Hepatocyte (in vitro differentiated cells): ENCODE measurements around the gene MAS1L.

ENCODE experiments used
- EZH2 ChIP-seq: fragments of 200-600 bp; sonication (generic); IDR thresholded peaks from 2 replicates; pipeline ENCODE4 v1.6.1; 2016; ENCODE audit warnings: antibody characterized with exemption, mild to moderate bottlenecking, borderline replicate concordance
- EZH2phosphoT487 ChIP-seq: fragments of 200-600 bp; sonication (generic); IDR thresholded peaks from one replicate; pipeline ENCODE4 v1.6.1; 2018; ENCODE audit warnings: antibody characterized with exemption, mild to moderate bottlenecking, low read depth, moderate library complexity; ENCODE audit not compliant: unreplicated experiment, severe bottlenecking
- TF ChIP-seq, protein P1 (sequence below): fragments of 200-600 bp; sonication (generic); IDR thresholded peaks from 2 replicates; pipeline ENCODE4 v1.5.1; 2016; ENCODE audit warnings: antibody characterized with exemption, mild to moderate bottlenecking; ENCODE audit not compliant: poor library complexity

DNA sequence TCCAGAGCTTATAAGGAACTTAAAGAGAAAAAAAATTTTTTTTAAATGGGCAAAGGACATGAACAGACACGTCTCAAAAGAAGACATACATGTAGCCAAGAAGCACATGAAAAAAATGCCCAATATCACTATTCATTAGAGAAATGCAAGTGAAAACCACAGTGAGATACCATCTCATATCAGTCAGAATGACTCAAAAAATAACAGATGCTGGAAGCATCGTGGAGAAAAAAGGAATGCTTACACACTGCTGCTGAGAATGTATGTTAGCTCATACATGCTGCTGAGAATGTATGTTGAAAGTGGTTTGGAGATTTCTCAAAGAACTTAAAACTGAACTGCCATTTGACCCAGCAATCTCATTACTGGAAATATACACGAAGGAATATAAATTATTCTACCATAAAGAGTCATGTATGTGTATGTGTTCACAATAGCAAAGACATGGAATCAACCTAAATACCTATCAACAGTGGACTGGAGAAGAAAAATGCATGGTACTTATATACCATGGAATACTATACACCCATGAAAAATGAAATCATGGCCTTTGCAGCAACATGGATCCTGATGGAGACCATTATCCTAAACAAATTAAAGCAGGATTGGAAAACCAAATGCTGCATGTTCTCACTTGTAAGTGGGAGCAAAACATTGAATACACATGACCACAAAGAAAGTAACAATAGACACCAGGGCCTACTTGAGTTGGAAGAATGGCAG is 36.1 kb downstream of the MAS1L start:
- TF ChIP-seq EZH2phosphoT487 = no peak
- TF ChIP-seq, protein P1, sequence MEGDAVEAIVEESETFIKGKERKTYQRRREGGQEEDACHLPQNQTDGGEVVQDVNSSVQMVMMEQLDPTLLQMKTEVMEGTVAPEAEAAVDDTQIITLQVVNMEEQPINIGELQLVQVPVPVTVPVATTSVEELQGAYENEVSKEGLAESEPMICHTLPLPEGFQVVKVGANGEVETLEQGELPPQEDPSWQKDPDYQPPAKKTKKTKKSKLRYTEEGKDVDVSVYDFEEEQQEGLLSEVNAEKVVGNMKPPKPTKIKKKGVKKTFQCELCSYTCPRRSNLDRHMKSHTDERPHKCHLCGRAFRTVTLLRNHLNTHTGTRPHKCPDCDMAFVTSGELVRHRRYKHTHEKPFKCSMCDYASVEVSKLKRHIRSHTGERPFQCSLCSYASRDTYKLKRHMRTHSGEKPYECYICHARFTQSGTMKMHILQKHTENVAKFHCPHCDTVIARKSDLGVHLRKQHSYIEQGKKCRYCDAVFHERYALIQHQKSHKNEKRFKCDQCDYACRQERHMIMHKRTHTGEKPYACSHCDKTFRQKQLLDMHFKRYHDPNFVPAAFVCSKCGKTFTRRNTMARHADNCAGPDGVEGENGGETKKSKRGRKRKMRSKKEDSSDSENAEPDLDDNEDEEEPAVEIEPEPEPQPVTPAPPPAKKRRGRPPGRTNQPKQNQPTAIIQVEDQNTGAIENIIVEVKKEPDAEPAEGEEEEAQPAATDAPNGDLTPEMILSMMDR = no peak
- TF ChIP-seq EZH2 = no peak
